Spleen (tissue), 7 donors: ENCODE results near the gene GRIK3.

ENCODE experiments used
- CTCF ChIP-seq, 11 experiments: fragments of 200-600 bp in 7 of 11; fragments of 450-650 bp in 4 of 11; sonication (generic) in 4 of 11; IDR thresholded peaks in 8 of 11; conservative IDR thresholded peaks in 3 of 11; 1 replicate in 7 of 11; 2 replicates in 4 of 11; pipeline versions ENCODE4 v1.4.0 to v1.8.0; 2016 to 2021; ENCODE audit warnings: antibody characterized with exemption in 11 of 11, inconsistent platforms in 4 of 11, mild to moderate bottlenecking in 1 of 11
- POLR2A ChIP-seq, 3 donors: fragments of 450-650 bp; IDR thresholded peaks; one replicate each; pipeline ENCODE4 v1.5.1; 2017; ENCODE audit warnings: antibody characterized with exemption in 3 of 3, mild to moderate bottlenecking in 1 of 3
- donor health status: DM: no; HTN: no; CAD: no; lungs with moderate emphysema.
- donor health status: DM: no; HTN: no; CAD: no.
- donor health status: DM: no; HTN: no; CAD: no.

- TF ChIP-seq CTCF (IDR thresholded peaks at IDR 0.05 in 8 of 11, conservative IDR thresholded peaks at IDR 0.05 in 3 of 11) (no peak), POLR2A (IDR thresholded peaks at IDR 0.05) (no peak)
These were observed 268.5 kb downstream of the GRIK3 start for GRCh38 chr1:36765785-36766300.
